MG63 (cell line): Measurements from ENCODE around the gene BCKDK. TPM values are rescaled to one million over a fixed set of nuclear protein-coding genes. Genes with fewer than 3 reads are reported as not detected.

ENCODE experiments used
- DNase-seq: peaks from one replicate; pipeline ENCODE4 v3.0.0-alpha.2; 2020
- H3K27me3 ChIP-seq: fragments of 250-450 bp; sonication (Bioruptor Pico); 2 replicates; pipeline ENCODE4 v1.5.1; 2020; ENCODE audit warnings: mild to moderate bottlenecking, moderate library complexity
- H3K36me3 ChIP-seq: fragments of 250-450 bp; sonication (Bioruptor Pico); 2 replicates; pipeline ENCODE4 v1.5.1; 2020; ENCODE audit warnings: mild to moderate bottlenecking, moderate library complexity
- H3K4me3 ChIP-seq: fragments of 250-450 bp; sonication (Bioruptor Pico); 2 replicates; pipeline ENCODE4 v1.5.1; 2020; ENCODE audit warnings: mild to moderate bottlenecking, moderate library complexity
- H3K9me3 ChIP-seq: fragments of 250-450 bp; sonication (Bioruptor Pico); 2 replicates; pipeline ENCODE4 v1.5.1; 2020; ENCODE audit warnings: mild to moderate bottlenecking, moderate library complexity
- total RNA-seq: library from RNA; depleted of rRNA; stranded (reverse); fragments of >200 nt; shearing (Covaris generic); gene quantifications from 2 replicates; pipeline ENCODE4 v1.2.3, GENCODE V29; 2014; ENCODE audit warnings: low replicate concordance

BCKDK gene
- total RNA-seq, 1 experiment from 2014 or later: 42.5 TPM

GRCh38 chr16:31108794-31109558 lies 790 bp downstream of the BCKDK start:
- H3K4me3 ChIP-seq: peak overlapping the region; percentile 88
- H3K9me3 ChIP-seq: no peaks in the 10 kb centered on the region
- no peak for DNase-seq
- peaks cover 40% of the 10 kb centered on the region for H3K36me3 ChIP-seq
- no peaks in the 10 kb centered on the region for H3K27me3 ChIP-seq

DNA sequence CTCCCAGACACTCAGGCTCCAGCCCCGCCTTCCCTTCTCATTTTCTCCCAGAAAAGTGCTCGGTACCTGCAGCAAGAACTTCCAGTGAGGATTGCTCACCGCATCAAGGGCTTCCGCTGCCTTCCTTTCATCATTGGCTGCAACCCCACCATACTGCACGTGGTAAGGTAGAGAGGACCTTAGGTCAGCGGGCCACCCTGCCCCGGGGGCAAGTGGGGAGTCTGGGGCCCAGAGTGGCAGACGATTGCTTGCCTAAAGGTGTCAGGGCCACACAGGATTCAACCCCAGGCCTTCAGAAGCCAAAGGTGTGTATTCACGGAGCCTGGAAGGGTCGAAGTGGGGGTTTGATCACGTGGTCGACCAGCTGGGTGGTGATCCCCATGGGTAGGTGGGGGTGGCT lies 1.4 kb downstream of the BCKDK start:
- H3K4me3 ChIP-seq: no peak overlapping the region; the same call in 1 of the 2 replicates
- H3K9me3 ChIP-seq: no peaks in the 10 kb centered on the region
- H3K27me3 ChIP-seq: no peaks in the 10 kb centered on the region
- peaks cover 40% of the 10 kb centered on the region for H3K36me3 ChIP-seq
- DNase-seq: no peak

DNA sequence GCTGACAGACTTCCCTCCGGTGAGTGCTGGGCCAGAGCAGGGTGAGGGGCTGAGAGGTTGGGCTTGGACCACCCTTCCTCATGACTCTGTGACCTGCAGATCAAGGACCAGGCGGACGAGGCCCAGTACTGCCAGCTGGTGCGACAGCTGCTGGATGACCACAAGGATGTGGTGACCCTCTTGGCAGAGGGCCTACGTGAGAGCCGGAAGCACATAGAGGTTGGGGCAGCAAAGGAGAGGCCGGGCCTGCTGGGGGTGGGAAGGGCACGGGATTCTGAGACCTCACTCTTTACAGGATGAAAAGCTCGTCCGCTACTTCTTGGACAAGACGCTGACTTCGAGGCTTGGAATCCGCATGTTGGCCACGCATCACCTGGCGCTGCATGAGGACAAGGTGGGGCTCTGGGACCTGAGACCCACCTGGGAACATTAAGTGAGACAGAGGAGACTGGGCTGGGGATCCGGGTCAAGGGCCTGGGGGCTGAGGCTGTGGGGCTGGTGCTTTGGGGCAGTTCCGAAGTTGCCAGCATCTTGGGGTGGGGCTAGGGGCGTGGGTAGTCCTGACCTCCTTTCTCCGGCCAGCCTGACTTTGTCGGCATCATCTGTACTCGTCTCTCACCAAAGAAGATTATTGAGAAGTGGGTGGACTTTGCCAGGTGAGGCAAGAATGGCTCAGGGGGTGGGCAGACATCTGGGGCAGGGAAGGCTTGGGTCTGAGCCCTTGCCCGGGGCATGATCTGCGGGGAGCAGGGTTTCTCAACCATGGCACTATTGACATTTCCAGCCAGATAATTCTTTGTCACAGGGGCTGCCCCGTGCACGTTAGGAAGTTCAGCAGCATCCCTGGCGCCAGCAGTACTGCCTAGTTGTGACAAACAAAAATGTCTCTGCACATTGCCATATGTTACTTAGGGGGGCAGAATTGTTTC lies 2.2 kb downstream of the BCKDK start:
- Histone ChIP-seq H3K4me3 (no peak overlapping the region), H3K27me3 (no peaks in the 10 kb centered on the region), H3K9me3 (no peaks in the 10 kb centered on the region), H3K36me3 (peaks cover 40% of the 10 kb centered on the region)
- no peak for DNase-seq

DNA sequence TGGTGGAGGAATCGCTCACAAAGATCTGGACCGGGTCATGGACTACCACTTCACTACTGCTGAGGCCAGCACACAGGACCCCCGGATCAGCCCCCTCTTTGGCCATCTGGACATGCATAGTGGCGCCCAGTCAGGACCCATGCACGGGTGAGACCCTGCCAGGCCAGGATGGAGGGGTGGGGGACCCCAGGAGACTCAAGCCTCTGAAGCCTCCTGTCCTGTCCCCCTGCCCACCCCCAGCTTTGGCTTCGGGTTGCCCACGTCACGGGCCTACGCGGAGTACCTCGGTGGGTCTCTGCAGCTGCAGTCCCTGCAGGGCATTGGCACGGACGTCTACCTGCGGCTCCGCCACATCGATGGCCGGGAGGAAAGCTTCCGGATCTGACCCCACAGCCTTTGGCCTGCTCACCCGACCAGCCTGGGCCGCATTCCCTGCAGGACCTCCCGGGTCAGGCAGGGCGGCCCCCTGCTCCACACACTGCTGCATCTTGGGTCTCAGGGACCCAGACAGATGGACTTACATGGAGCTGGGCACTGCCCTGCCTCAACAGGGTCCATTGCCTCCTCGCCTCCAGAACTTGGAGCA lies 3.8 kb downstream of the BCKDK start:
- Histone ChIP-seq H3K36me3 (peaks cover 45% of the 10 kb centered on the region), H3K9me3 (no peaks in the 10 kb centered on the region), H3K4me3 (no peak overlapping the region), H3K27me3 (no peaks in the 10 kb centered on the region)
- DNase-seq: no peak

- Histone ChIP-seq H3K4me3 (no peak overlapping the region), H3K36me3 (peaks cover 45% of the 10 kb centered on the region), H3K9me3 (no peaks in the 10 kb centered on the region), H3K27me3 (no peaks in the 10 kb centered on the region)
- DNase-seq: no peak
These were observed 4.5 kb downstream of the BCKDK start for GRCh38 chr16:31112711-31113110.

- H3K36me3 ChIP-seq: peaks cover 46% of the 10 kb centered on the region
- H3K9me3 ChIP-seq: no peaks in the 10 kb centered on the region
- H3K27me3 ChIP-seq: no peaks in the 10 kb centered on the region
- H3K4me3 ChIP-seq: no peak overlapping the region
- no peak for DNase-seq
These were observed 5.2 kb downstream of the BCKDK start for GRCh38 chr16:31113121-31114120.

DNA sequence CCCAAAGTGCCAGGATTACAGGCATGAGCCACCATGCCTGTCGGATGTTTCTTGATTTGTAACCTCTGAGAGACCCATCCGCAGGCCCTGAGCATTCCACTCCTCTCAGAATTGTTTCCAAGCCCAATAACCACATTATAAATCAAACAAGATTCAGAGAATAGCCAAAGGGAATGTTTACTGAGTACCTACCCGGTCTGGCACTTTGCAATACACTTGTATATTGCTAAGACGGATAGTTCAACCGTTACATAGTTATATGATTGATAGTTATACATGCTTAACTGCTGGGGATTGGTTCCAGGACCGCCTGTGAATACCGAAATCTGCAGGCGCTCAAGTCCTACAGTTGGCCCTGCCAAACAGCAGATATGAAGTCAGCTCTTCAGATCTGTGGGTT lies 6.3 kb downstream of the BCKDK start:
- DNase-seq: no peak
- peaks cover 53% of the 10 kb centered on the region for H3K36me3 ChIP-seq
- no peaks in the 10 kb centered on the region for H3K27me3 ChIP-seq
- no peak overlapping the region for H3K4me3 ChIP-seq
- no peaks in the 10 kb centered on the region for H3K9me3 ChIP-seq

DNA sequence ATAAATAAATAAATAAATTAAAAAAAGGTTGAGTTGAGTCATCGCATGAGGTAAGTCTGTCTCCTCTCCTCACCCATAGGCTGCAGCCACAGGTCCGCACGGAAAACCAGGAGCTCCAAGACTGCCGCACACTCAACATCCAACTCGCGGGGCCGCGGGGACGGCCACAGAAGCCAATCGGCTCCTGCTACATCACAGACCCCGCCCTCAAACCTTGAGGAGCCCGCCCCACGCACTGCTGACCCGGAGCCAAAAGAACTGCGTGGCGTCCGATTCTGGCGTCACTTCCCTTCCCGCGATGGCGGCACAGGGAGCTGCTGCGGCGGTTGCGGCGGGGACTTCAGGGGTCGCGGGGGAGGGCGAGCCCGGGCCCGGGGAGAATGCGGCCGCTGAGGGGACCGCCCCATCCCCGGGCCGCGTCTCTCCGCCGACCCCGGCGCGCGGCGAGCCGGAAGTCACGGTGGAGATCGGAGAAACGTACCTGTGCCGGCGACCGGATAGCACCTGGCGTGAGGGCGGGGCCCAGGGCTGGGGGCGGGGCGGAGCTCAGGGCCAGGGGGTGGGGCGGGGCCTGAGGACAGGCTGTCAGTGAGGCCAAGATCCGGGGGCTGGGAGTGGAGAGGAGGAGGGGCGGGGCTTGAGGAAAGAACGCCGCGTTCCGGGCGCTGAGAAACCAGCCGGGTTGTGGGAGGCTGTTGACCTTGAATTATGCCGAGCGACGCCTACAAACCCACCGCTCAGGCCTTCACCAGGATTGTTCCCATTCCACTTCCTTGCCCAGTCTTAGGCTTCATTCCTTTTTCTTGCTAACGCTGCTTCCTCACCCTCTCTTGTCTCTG lies 9.4 kb downstream of the BCKDK start, which contains the start of gene KAT8:
TSS of gene KAT8 (plus strand) at position 281 of the 839 bp plus-strand sequence. CDS start at position 299, 18 bp downstream.
- peaks cover 50% of the 10 kb centered on the region for H3K36me3 ChIP-seq
- peak; percentile 99 for DNase-seq
- no peaks in the 10 kb centered on the region for H3K9me3 ChIP-seq
- peak within 1 kb of the TSS; percentile 94 for H3K4me3 ChIP-seq
- H3K27me3 ChIP-seq: no peaks in the 10 kb centered on the region

DNA sequence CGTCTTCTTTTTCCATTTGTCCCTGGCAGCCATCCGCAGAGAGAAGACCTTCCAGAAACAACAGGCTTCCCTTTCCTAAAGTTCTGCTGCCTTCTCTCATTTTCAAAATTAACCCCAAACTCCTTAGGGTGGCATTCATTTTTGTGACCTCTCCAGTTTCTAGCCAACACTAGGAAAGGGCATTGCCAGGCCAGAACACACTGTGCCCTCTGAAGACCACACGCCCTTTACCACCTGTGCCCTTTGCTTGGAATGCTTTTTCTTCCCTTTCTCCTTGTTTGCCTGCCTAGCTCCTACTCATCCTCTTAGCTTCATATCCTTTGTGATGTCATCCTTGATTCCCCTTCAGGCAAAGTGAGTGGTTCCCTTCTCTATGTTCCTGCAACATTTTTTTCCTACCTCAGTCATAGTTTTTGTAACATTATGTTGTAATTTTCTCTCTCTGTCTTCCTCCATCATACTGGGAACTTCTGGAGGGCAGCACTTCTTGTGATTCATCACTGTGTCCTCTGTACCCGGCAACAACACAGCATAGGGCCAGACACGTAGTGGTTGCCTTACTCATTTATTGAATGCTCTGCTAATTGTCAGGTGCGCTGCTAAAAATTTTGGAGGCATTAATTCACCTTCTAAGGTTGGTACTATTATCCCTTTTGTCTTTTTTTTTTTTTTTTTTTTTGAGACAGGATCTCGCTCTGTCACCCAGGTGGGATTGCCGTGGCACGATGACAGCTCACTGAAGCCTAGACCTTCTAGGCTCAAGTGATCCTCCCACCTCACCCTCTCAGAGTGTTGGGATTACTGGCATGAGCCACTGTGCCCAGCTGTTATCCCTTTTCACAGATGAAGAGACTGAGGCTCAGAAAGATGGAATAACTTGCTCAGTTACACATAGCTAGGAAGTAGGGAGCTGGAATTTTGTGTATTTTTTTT lies 10.3 kb downstream of the BCKDK start:
- Histone ChIP-seq H3K9me3 (no peaks in the 10 kb centered on the region), H3K4me3 (peak overlapping the region; percentile 94), H3K36me3 (peaks cover 52% of the 10 kb centered on the region), H3K27me3 (no peaks in the 10 kb centered on the region)
- no peak for DNase-seq

DNA sequence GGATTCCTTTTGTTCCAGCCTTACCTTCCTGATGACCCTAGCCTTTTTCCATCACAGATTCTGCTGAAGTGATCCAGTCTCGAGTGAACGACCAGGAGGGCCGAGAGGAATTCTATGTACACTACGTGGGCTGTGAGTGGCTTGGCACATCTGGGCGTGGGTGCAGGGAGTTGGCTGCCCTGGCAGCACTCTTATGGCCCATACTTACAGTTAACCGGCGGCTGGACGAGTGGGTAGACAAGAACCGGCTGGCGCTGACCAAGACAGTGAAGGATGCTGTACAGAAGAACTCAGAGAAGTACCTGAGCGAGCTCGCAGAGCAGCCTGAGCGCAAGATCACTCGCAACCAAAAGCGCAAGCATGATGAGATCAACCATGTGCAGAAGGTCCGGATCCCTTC lies 11.9 kb downstream of the BCKDK start:
- DNase-seq: no peak
- Histone ChIP-seq H3K4me3 (no peak overlapping the region), H3K9me3 (no peaks in the 10 kb centered on the region), H3K36me3 (peaks cover 60% of the 10 kb centered on the region), H3K27me3 (no peaks in the 10 kb centered on the region)

DNA sequence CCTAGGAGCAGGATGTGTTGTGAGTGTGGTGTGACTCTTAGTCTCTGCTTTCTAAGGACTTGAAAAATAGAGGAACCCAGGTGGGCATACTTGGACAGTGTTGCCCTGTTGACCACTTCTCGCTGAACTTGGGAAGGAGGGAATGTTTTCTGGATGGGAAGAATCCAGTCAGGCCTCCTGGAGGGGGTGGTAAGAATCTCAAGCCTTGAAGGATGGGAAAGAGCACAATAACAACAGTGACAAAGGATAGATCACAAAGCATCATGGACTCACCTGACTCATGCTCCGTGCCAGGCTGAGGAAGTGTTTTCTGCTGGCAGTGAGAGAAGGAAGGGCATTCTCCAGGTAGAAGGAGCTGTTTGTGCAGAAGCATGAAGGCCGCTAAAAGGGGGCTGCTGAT lies 17.7 kb downstream of the BCKDK start:
- no peak for DNase-seq
- H3K27me3 ChIP-seq: no peaks in the 10 kb centered on the region
- no peak overlapping the region for H3K4me3 ChIP-seq
- H3K36me3 ChIP-seq: peaks cover 55% of the 10 kb centered on the region
- no peaks in the 10 kb centered on the region for H3K9me3 ChIP-seq

- no peak overlapping the region for H3K4me3 ChIP-seq
- H3K36me3 ChIP-seq: peaks cover 43% of the 10 kb centered on the region
- H3K9me3 ChIP-seq: no peaks in the 10 kb centered on the region
- no peaks in the 10 kb centered on the region for H3K27me3 ChIP-seq
- no peak for DNase-seq
These were observed 19.0 kb downstream of the BCKDK start for GRCh38 chr16:31127182-31127581.

- Histone ChIP-seq H3K36me3 (peaks cover 28% of the 10 kb centered on the region), H3K9me3 (no peaks in the 10 kb centered on the region), H3K4me3 (no peak overlapping the region), H3K27me3 (no peaks in the 10 kb centered on the region)
- DNase-seq: no peak
These were observed 20.8 kb downstream of the BCKDK start for GRCh38 chr16:31128711-31129567.
